Thyroid gland (tissue), 4 donors: ENCODE measurements around the gene MAD1L1. TPM values are rescaled to one million over a fixed set of nuclear protein-coding genes. Genes with fewer than 3 reads are reported as not detected.

Experiments used
- DNase-seq, 2 donors: peaks; one replicate each; pipeline ENCODE4 v3.0.0-alpha.2; 2019
- H3K27ac ChIP-seq, 3 donors: fragments of 200-600 bp; sonication (generic); 1 replicate in 2 of 3; 2 replicates in 1 of 3; pipeline ENCODE4 v1.5.1; 2016 to 2019; ENCODE audit warnings: mild to moderate bottlenecking in 1 of 3, moderate library complexity in 1 of 3
- H3K27me3 ChIP-seq: fragments of 200-600 bp; sonication (generic); one replicate; pipeline ENCODE4 v1.5.1; 2019
- H3K36me3 ChIP-seq, 2 donors: fragments of 200-600 bp; sonication (generic); one replicate each; pipeline ENCODE4 v1.5.1; 2016 to 2019
- H3K4me1 ChIP-seq, 2 donors: fragments of 200-600 bp; sonication (generic); one replicate each; pipeline ENCODE4 v1.5.1; 2017 to 2019
- H3K4me3 ChIP-seq, 3 donors: fragments of 200-600 bp; sonication (generic); replicated peaks in 1 of 3; 1 replicate in 2 of 3; 2 replicates in 1 of 3; pipeline ENCODE4 v1.5.1; 2016; ENCODE audit warnings: mild to moderate bottlenecking in 1 of 3
- H3K9me3 ChIP-seq: fragments of 200-600 bp; sonication (generic); one replicate; pipeline ENCODE4 v1.5.1; 2017
- CTCF ChIP-seq, 6 experiments: fragments of 200-600 bp in 3 of 6; fragments of 450-650 bp in 3 of 6; sonication (generic) in 3 of 6; IDR thresholded peaks; one replicate each; pipeline ENCODE4 v1.5.1; 2016 to 2019; ENCODE audit warnings: antibody characterized with exemption in 6 of 6, mild to moderate bottlenecking in 2 of 6, inconsistent platforms in 1 of 6, moderate library complexity in 1 of 6
- POLR2A ChIP-seq, 2 donors: fragments of 450-650 bp; IDR thresholded peaks; one replicate each; pipeline ENCODE4 v1.6.1; 2017; ENCODE audit warnings: antibody characterized with exemption in 2 of 2, mild to moderate bottlenecking in 2 of 2, moderate library complexity in 1 of 2
- WGBS, 2 donors: methylation state at CpG; one replicate each; pipeline ENCODE4 v1.1.5; 2017; 5-methylcytosine and 5-hydroxymethylcytosine counted together
- intact Hi-C: fragments of 100-400 bp; cut with DNase I; formaldehyde crosslinking; loops from one replicate; pipeline ENCODE4 v1.15.1; 2023
- total RNA-seq, 4 donors: library from RNA; depleted of rRNA; stranded (reverse); fragments of >200 nt; gene quantifications; one replicate each; pipeline ENCODE4 v1.2.3, GENCODE V29; 2016

Gene MAD1L1
- total RNA-seq, 4 donors from 2014 or later: 27.4 to 38.6 (median 33.9) TPM

- Histone ChIP-seq H3K9me3 (no peaks in the 10 kb centered on the region), H3K27me3 (no peaks in the 10 kb centered on the region), H3K4me3 (no peak overlapping the region), H3K27ac (peak overlapping the region; percentile 90 to 98 (median 95)), H3K4me1 (peaks cover 21 to 32% of the 10 kb centered on the region in 2 donors), H3K36me3 (peaks cover 5 to 8% of the 10 kb centered on the region in 2 donors)
- no peak for TF ChIP-seq CTCF (IDR thresholded peaks at IDR 0.05)
- peak in 1 of 2 donors; percentile 16 for TF ChIP-seq POLR2A (IDR thresholded peaks at IDR 0.05)
- peak; percentile 85 to 87 for DNase-seq
- WGBS, 2 donors: 33 to 57% methylated on average over 13 to 14 of the region's 14 CpGs
- intact Hi-C loops: no loop called here
Observed at GRCh38 chr7:2225336-2225735, 7.4 kb downstream of the MAD1L1 start.

GRCh38 chr7:2224934-2225333, 7.8 kb downstream of the MAD1L1 start:
- Histone ChIP-seq H3K9me3 (no peaks in the 10 kb centered on the region), H3K4me1 (peaks cover 21 to 32% of the 10 kb centered on the region in 2 donors), H3K27ac (peak overlapping the region; percentile 90 to 98 (median 95)), H3K27me3 (no peaks in the 10 kb centered on the region), H3K4me3 (peak overlapping the region in 1 of 3 donors; percentile 7), H3K36me3 (peaks cover 5 to 8% of the 10 kb centered on the region in 2 donors)
- peak in 1 of 2 donors; percentile 16 for TF ChIP-seq POLR2A (IDR thresholded peaks at IDR 0.05)
- TF ChIP-seq CTCF (IDR thresholded peaks at IDR 0.05): no peak
- intact Hi-C loops: no loop called here
- DNase-seq: peak; percentile 95 to 96
- 16% methylated on average over 4 of the region's 4 CpGs; no CpG with 5 or more reads in 1 of the 2 donors for WGBS, 2 donors

GRCh38 chr7:2224491-2224928, 8.2 kb downstream of the MAD1L1 start:
- Histone ChIP-seq H3K4me3 (peak overlapping the region in 1 of 3 donors; percentile 7), H3K27ac (peak overlapping the region; percentile 90 to 98 (median 95)), H3K27me3 (no peaks in the 10 kb centered on the region), H3K4me1 (peaks cover 21 to 32% of the 10 kb centered on the region in 2 donors), H3K9me3 (no peaks in the 10 kb centered on the region), H3K36me3 (peaks cover 5 to 8% of the 10 kb centered on the region in 2 donors)
- DNase-seq: peak; percentile 72 to 86
- TF ChIP-seq CTCF (IDR thresholded peaks at IDR 0.05) (no peak), POLR2A (IDR thresholded peaks at IDR 0.05) (no peak)
- 37 to 67% methylated on average over 6 to 13 of the region's 13 CpGs for WGBS, 2 donors
- intact Hi-C loops: no loop called here

GRCh38 chr7:2223321-2223720, 9.4 kb downstream of the MAD1L1 start:
- peaks cover 5 to 8% of the 10 kb centered on the region in 2 donors for H3K36me3 ChIP-seq
- peak overlapping the region in 2 of 3 donors; percentile 90 to 95 for H3K27ac ChIP-seq
- DNase-seq: no peak
- intact Hi-C loops: no loop called here
- H3K4me3 ChIP-seq: no peak overlapping the region
- H3K9me3 ChIP-seq: no peaks in the 10 kb centered on the region
- H3K27me3 ChIP-seq: no peaks in the 10 kb centered on the region
- no peak for TF ChIP-seq CTCF (IDR thresholded peaks at IDR 0.05)
- TF ChIP-seq POLR2A (IDR thresholded peaks at IDR 0.05): no peak
- peaks cover 21 to 32% of the 10 kb centered on the region in 2 donors for H3K4me1 ChIP-seq
- WGBS, 2 donors: 97 to 100% methylated on average over 6 to 14 of the region's 17 CpGs

GRCh38 chr7:2222516-2222915, 10.2 kb downstream of the MAD1L1 start:
- 94 to 95% methylated on average over 7 to 22 of the region's 22 CpGs for WGBS, 2 donors
- H3K4me1 ChIP-seq: peaks cover 21 to 32% of the 10 kb centered on the region in 2 donors
- no peaks in the 10 kb centered on the region for H3K9me3 ChIP-seq
- intact Hi-C loops: no loop called here
- TF ChIP-seq POLR2A (IDR thresholded peaks at IDR 0.05) (no peak), CTCF (IDR thresholded peaks at IDR 0.05) (no peak)
- peaks cover 7 to 11% of the 10 kb centered on the region in 2 donors for H3K36me3 ChIP-seq
- no peaks in the 10 kb centered on the region for H3K27me3 ChIP-seq
- H3K27ac ChIP-seq: no peak overlapping the region
- no peak for DNase-seq
- no peak overlapping the region for H3K4me3 ChIP-seq
